Stimulated activated naive CD4-positive, alpha-beta T cell treated with Interleukin-2 at 50 U/mL for 16 hours (primary cell): ENCODE data around the gene WNT1.
A peak's percentile ranks its signal among the peaks of the same experiment; 100 is the strongest.

Experiments
- DNase-seq: peaks from one replicate; lab custom pipeline; 2025; lab: John Stamatoyannopoulos, UW

The WNT1 gene

GRCh38 chr12:48980953-48981756, 3.0 kb downstream of the WNT1 start:
- DNase-seq, result peak; percentile 46

GRCh38 chr12:48981757-48982157, 3.6 kb downstream of the WNT1 start:
- DNase-seq, result no peak

GRCh38 chr12:48982397-48983080, 4.4 kb downstream of the WNT1 start:
- no peak for DNase-seq

- DNase-seq, result no peak
These were observed 7.4 kb downstream of the WNT1 start for GRCh38 chr12:48985475-48985897.

- DNase-seq, result no peak
These were observed 7.8 kb downstream of the WNT1 start for GRCh38 chr12:48985901-48986300.

GRCh38 chr12:48986720-48987291, 8.7 kb downstream of the WNT1 start:
- DNase-seq, result no peak

- peak; percentile 62 for DNase-seq
These were observed 10.0 kb downstream of the WNT1 start for GRCh38 chr12:48988030-48988649.

- DNase-seq, result no peak
These were observed 12.4 kb downstream of the WNT1 start for GRCh38 chr12:48990552-48990951.

GRCh38 chr12:48991247-48992050, 13.3 kb downstream of the WNT1 start:
- DNase-seq, result no peak

- no peak for DNase-seq
These were observed 15.7 kb downstream of the WNT1 start for GRCh38 chr12:48993787-48994186.

GRCh38 chr12:48994224-48995085, 16.3 kb downstream of the WNT1 start:
- DNase-seq, result no peak

- DNase-seq, result peak; percentile 23
These were observed 17.2 kb downstream of the WNT1 start for GRCh38 chr12:48995086-48995879.

- DNase-seq, result peak; percentile 62
These were observed 18.9 kb downstream of the WNT1 start for GRCh38 chr12:48996794-48997718.

- DNase-seq, result no peak
These were observed 19.8 kb downstream of the WNT1 start for GRCh38 chr12:48997719-48998496.

- peak; percentile 17 for DNase-seq
These were observed 20.6 kb downstream of the WNT1 start for GRCh38 chr12:48998497-48999353.

- DNase-seq, result peak; percentile 21
These were observed 21.4 kb downstream of the WNT1 start, which contains the start of gene DDN for GRCh38 chr12:48999371-49000131. DDN (minus strand) TSS chr12:48999375; CDS start chr12:48999287, 88 bp downstream.
